ENCODE measurements around the gene STK11IP.

GRCh38 chr2:219664041-219664440 is 66.4 kb downstream of the STK11IP start:
- no peak for TF ChIP-seq SP1 (IDR thresholded peaks at IDR 0.05; ENCODE audit: low read depth)
- TF ChIP-seq CTCF (IDR thresholded peaks at IDR 0.05 in 2 of 3, conservative IDR thresholded peaks at IDR 0.05 in 1 of 3; ENCODE audit: borderline replicate concordance in 1 of 3, insufficient read depth in 1 of 3, low read depth in 2 of 3, low read length in 2 of 3), result no peak
- no peak for TF ChIP-seq ZFX (IDR thresholded peaks at IDR 0.05)
- TF ChIP-seq POLR2A (IDR thresholded peaks at IDR 0.05; ENCODE audit: borderline replicate concordance, extremely low read depth, insufficient read depth, insufficient read length), result no peak
- no peak for TF ChIP-seq EZH2 (IDR thresholded peaks at IDR 0.05)

Data from HCT116 (cell line).